ENCODE measurements around the gene CAMTA1. TPM values are rescaled to one million over a fixed set of nuclear protein-coding genes. Genes with fewer than 3 reads are reported as not detected.
A peak's percentile ranks its signal among the peaks of the same experiment; 100 is the strongest.

CAMTA1 gene
- polyA plus RNA-seq, 1 of the 3 experiments (the other 2 are of a cell fraction) = 63.1 TPM

GRCh38 chr1:7581754-7582459, 796.7 kb downstream of the CAMTA1 start:
- H3K4me1 ChIP-seq (ENCODE audit: control insufficient read depth in 1 of 2, insufficient read depth in 2 of 2, low read depth in 1 of 2, low read length in 1 of 2) = peaks cover 0 to 56% of the 10 kb centered on the region in 2 experiments; a peak in 2 of 4 replicates
- H3K9me2 ChIP-seq = no peaks in the 10 kb centered on the region
- ChIA-PET CTCF (interaction anchor here (0.8 to 4.7 kb wide), 14 partner anchors 9 to 124 kb away, joined by 3 to 32 read pairs (median 6); no protein-coding TSS in a partner anchor), POLR2A (interaction anchor here (0.6 to 6.7 kb wide), 7 partner anchors 10 to 87 kb away, joined by 3 to 43 read pairs (median 3); no protein-coding TSS in a partner anchor)
- WGBS (ENCODE audit: low lambda C conversion rate) = 72% methylated on average over 13 of the region's 13 CpGs
- no peak overlapping the region for H2AFZ ChIP-seq (ENCODE audit: low read depth)
- H3K4me2 ChIP-seq = no peak overlapping the region
- TF ChIP-seq RAD21 (IDR thresholded peaks at IDR 0.05; ENCODE audit: low read length) (peak; percentile 51), SMC3 (IDR thresholded peaks at IDR 0.05; ENCODE audit: low read depth, low read length) (peak; percentile 18; the same call in 1 of the 2 replicates)
- TF ChIP-seq, protein P1, sequence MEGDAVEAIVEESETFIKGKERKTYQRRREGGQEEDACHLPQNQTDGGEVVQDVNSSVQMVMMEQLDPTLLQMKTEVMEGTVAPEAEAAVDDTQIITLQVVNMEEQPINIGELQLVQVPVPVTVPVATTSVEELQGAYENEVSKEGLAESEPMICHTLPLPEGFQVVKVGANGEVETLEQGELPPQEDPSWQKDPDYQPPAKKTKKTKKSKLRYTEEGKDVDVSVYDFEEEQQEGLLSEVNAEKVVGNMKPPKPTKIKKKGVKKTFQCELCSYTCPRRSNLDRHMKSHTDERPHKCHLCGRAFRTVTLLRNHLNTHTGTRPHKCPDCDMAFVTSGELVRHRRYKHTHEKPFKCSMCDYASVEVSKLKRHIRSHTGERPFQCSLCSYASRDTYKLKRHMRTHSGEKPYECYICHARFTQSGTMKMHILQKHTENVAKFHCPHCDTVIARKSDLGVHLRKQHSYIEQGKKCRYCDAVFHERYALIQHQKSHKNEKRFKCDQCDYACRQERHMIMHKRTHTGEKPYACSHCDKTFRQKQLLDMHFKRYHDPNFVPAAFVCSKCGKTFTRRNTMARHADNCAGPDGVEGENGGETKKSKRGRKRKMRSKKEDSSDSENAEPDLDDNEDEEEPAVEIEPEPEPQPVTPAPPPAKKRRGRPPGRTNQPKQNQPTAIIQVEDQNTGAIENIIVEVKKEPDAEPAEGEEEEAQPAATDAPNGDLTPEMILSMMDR (IDR thresholded peaks at IDR 0.05) = no peak
- no peaks in the 10 kb centered on the region for H3K27me3 ChIP-seq (ENCODE audit: insufficient read depth)
- no peak overlapping the region for H3K9ac ChIP-seq
- H4K20me1 ChIP-seq (ENCODE audit: insufficient read depth) = no peaks in the 10 kb centered on the region
- H3K9me3 ChIP-seq = no peaks in the 10 kb centered on the region
- no peak overlapping the region for H3K4me3 ChIP-seq (ENCODE audit: low read depth in 2 of 2, low read length in 1 of 2)
- no peaks in the 10 kb centered on the region for H3K79me2 ChIP-seq (ENCODE audit: insufficient read depth)
- H3K27ac ChIP-seq (ENCODE audit: low read depth in 2 of 2, low read length in 1 of 2) = peak overlapping the region in 1 of 2 experiments; percentile 99; a peak in 2 of 4 replicates
- H3K36me3 ChIP-seq (replicated peaks in 1 of 2; ENCODE audit: control insufficient read depth in 1 of 2, insufficient read depth in 2 of 2, low read length in 1 of 2) = no peaks in the 10 kb centered on the region
- DNase-seq = no peak
- H3F3A ChIP-seq (replicated peaks; ENCODE audit: insufficient read depth) = no peaks in the 10 kb centered on the region

DNA sequence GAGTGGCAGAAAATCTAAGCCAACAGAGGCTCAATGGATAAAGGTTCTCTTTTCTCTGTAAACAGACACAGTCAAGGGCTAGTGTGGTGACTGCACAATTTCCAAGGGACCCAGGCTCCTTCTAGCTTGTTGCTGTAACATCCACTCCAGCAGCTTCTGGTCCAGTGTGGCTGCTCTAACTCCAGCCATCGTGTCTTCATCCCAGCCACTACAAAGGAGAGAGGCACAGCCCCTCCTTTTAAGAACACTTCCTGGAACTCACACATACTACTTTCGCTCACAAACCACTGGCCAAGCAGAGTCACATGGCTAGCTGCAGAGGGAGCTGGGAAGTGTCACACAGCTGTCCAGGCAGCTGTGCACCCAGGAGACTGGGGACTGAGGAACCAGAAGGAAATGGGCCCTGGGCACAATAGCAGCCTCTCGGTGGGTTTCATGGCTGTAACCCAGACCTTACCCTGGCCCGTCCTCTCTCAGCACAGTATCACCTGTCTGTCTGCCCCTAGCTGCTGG, 797.3 kb downstream of the CAMTA1 start:
- no peak overlapping the region for H3K9ac ChIP-seq
- no peaks in the 10 kb centered on the region for H3K9me3 ChIP-seq
- H3K9me2 ChIP-seq = no peaks in the 10 kb centered on the region
- ChIA-PET POLR2A (interaction anchor here (1.1 to 6.7 kb wide), 4 partner anchors 25 to 49 kb away, joined by 3 to 43 read pairs (median 4); no protein-coding TSS in a partner anchor), CTCF (interaction anchor here (1.1 to 4.7 kb wide), 12 partner anchors 10 to 65 kb away, joined by 3 to 32 read pairs (median 7); no protein-coding TSS in a partner anchor)
- H3K27me3 ChIP-seq (ENCODE audit: insufficient read depth) = no peaks in the 10 kb centered on the region
- no peak for DNase-seq
- no peaks in the 10 kb centered on the region for H3K79me2 ChIP-seq (ENCODE audit: insufficient read depth)
- H4K20me1 ChIP-seq (ENCODE audit: insufficient read depth) = no peaks in the 10 kb centered on the region
- H3F3A ChIP-seq (replicated peaks; ENCODE audit: insufficient read depth) = no peaks in the 10 kb centered on the region
- no peak overlapping the region for H3K4me2 ChIP-seq
- 63% methylated on average over 1 of the region's 4 CpGs for WGBS (ENCODE audit: low lambda C conversion rate)
- H2AFZ ChIP-seq (ENCODE audit: low read depth) = no peak overlapping the region
- H3K36me3 ChIP-seq (replicated peaks in 1 of 2; ENCODE audit: control insufficient read depth in 1 of 2, insufficient read depth in 2 of 2, low read length in 1 of 2) = no peaks in the 10 kb centered on the region
- H3K4me1 ChIP-seq (ENCODE audit: control insufficient read depth in 1 of 2, insufficient read depth in 2 of 2, low read depth in 1 of 2, low read length in 1 of 2) = peaks cover 0 to 62% of the 10 kb centered on the region in 2 experiments; a peak in 2 of 4 replicates
- H3K27ac ChIP-seq (ENCODE audit: low read depth in 2 of 2, low read length in 1 of 2) = peak overlapping the region in 1 of 2 experiments; percentile 99; a peak in 2 of 4 replicates
- no peak overlapping the region for H3K4me3 ChIP-seq (ENCODE audit: low read depth in 2 of 2, low read length in 1 of 2)
- TF ChIP-seq TCF12 (IDR thresholded peaks at IDR 0.05) (no peak), CHD2 (IDR thresholded peaks at IDR 0.05; ENCODE audit: low read length, partially characterized antibody) (no peak), RFX5 (IDR thresholded peaks at IDR 0.05; ENCODE audit: low read length) (no peak), RAD21 (IDR thresholded peaks at IDR 0.05; ENCODE audit: low read length) (no peak), RCOR1 (IDR thresholded peaks at IDR 0.05; ENCODE audit: low read length) (no peak), NFIC (IDR thresholded peaks at IDR 0.05; ENCODE audit: borderline replicate concordance) (no peak), SIN3A (IDR thresholded peaks at IDR 0.05; ENCODE audit: borderline replicate concordance, low read depth, low read length) (no peak), ZBTB33 (IDR thresholded peaks at IDR 0.05; ENCODE audit: borderline replicate concordance, low read depth) (no peak), FOSL2 (IDR thresholded peaks at IDR 0.05; ENCODE audit: borderline replicate concordance, low read depth) (no peak), JUND (IDR thresholded peaks at IDR 0.05) (no peak), MAX (IDR thresholded peaks at IDR 0.05; ENCODE audit: low read depth) (no peak), EZH2phosphoT487 (IDR thresholded peaks at IDR 0.05; ENCODE audit: borderline replicate concordance, low read depth) (no peak), MXI1 (IDR thresholded peaks at IDR 0.05; ENCODE audit: low read depth, low read length) (no peak)
- TF ChIP-seq, protein P1 (IDR thresholded peaks at IDR 0.05) = no peak
